ENCODE results near the gene SNX9.

The SNX9 gene

GRCh38 chr6:157825243-157825904 is 2.3 kb downstream of the SNX9 start:
- H2AFZ ChIP-seq (ENCODE audit: low read depth, low read length) = no peak overlapping the region
- no peaks in the 10 kb centered on the region for H3K27me3 ChIP-seq (ENCODE audit: insufficient read depth, low read length)
- H3K36me3 ChIP-seq (ENCODE audit: insufficient read depth, low read length) = no peaks in the 10 kb centered on the region
- no peak overlapping the region for H3K4me3 ChIP-seq (ENCODE audit: low read length)
- no peaks in the 10 kb centered on the region for H3K9me3 ChIP-seq (ENCODE audit: low read length)
- H3K4me1 ChIP-seq (ENCODE audit: insufficient read depth, low read length) = peaks cover 11% of the 10 kb centered on the region

- Histone ChIP-seq H3K4me1 (ENCODE audit: insufficient read depth, low read length) (peaks cover 20% of the 10 kb centered on the region), H3K9me3 (ENCODE audit: low read length) (peaks cover 3% of the 10 kb centered on the region)
Measured at GRCh38 chr6:157830354-157831017, 7.4 kb downstream of the SNX9 start.

GRCh38 chr6:157831018-157831369 is 7.9 kb downstream of the SNX9 start:
- H2AFZ ChIP-seq (ENCODE audit: low read depth, low read length) = no peak overlapping the region
- H3K4me1 ChIP-seq (ENCODE audit: insufficient read depth, low read length) = peaks cover 20% of the 10 kb centered on the region
- peaks cover 3% of the 10 kb centered on the region for H3K9me3 ChIP-seq (ENCODE audit: low read length)
- H3K36me3 ChIP-seq (ENCODE audit: insufficient read depth, low read length) = no peaks in the 10 kb centered on the region
- no peak overlapping the region for H3K4me3 ChIP-seq (ENCODE audit: low read length)
- H3K27me3 ChIP-seq (ENCODE audit: insufficient read depth, low read length) = no peaks in the 10 kb centered on the region

More at GRCh38 chr6:157830354-157831017, 7.4 kb downstream of the SNX9 start:
- H3K36me3 ChIP-seq (ENCODE audit: insufficient read depth, low read length) = no peaks in the 10 kb centered on the region
- no peak overlapping the region for H2AFZ ChIP-seq (ENCODE audit: low read depth, low read length)
- H3K27me3 ChIP-seq (ENCODE audit: insufficient read depth, low read length) = no peaks in the 10 kb centered on the region
- no peak overlapping the region for H3K4me3 ChIP-seq (ENCODE audit: low read length)

DNA sequence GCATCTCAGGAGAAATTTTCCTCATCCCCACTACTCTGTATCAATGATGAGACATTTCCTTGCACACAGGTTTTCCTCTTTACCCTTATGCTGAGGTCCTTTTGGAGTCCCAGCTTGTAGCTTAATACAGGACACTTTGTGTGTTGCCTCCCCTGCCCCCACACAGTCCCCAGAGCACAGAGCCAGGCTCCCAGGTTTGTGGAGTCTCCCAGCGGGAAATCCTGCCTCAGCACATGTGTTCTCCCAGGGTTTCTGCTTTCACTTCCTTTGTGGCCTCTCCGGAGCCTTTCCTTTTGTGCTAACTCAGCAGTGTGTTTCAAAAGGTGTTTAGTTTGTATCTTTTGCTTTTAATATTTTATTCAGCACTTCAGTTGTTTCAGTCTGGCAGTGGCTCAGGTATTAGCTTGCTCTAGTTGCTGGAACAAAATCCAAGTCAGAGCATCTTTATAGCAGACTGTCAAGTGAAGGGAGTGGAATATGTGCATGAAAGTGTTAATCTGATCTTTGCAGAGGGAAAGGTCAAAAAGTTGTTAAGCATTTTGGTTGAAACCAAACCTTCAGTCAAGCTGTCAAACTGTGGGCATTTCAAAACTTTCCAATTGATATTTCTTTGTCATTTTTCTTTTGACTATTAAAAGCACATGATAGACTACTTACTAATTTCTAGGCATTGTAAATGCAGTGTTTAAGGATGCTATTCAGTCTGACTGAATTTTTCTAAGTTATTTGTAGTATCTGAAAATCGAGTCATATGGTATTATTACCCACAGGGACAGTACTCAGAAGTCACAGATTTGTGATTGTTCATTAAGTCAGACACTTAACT is 8.6 kb downstream of the SNX9 start:
- H3K4me3 ChIP-seq (ENCODE audit: low read length) = no peak overlapping the region
- H2AFZ ChIP-seq (ENCODE audit: low read depth, low read length) = no peak overlapping the region
- H3K4me1 ChIP-seq (ENCODE audit: insufficient read depth, low read length) = peaks cover 20% of the 10 kb centered on the region
- H3K36me3 ChIP-seq (ENCODE audit: insufficient read depth, low read length) = no peaks in the 10 kb centered on the region
- peaks cover 3% of the 10 kb centered on the region for H3K9me3 ChIP-seq (ENCODE audit: low read length)
- no peaks in the 10 kb centered on the region for H3K27me3 ChIP-seq (ENCODE audit: insufficient read depth, low read length)

GRCh38 chr6:157832250-157832967 is 9.4 kb downstream of the SNX9 start:
- Histone ChIP-seq H3K36me3 (ENCODE audit: insufficient read depth, low read length) (no peaks in the 10 kb centered on the region), H3K4me1 (ENCODE audit: insufficient read depth, low read length) (peaks cover 20% of the 10 kb centered on the region), H3K9me3 (ENCODE audit: low read length) (peaks cover 3% of the 10 kb centered on the region), H3K27me3 (ENCODE audit: insufficient read depth, low read length) (no peaks in the 10 kb centered on the region), H3K4me3 (ENCODE audit: low read length) (no peak overlapping the region), H2AFZ (ENCODE audit: low read depth, low read length) (no peak overlapping the region)

- Histone ChIP-seq H3K27me3 (ENCODE audit: insufficient read depth, low read length) (no peaks in the 10 kb centered on the region), H3K4me3 (ENCODE audit: low read length) (no peak overlapping the region), H3K9me3 (ENCODE audit: low read length) (peaks cover 5% of the 10 kb centered on the region), H3K36me3 (ENCODE audit: insufficient read depth, low read length) (no peaks in the 10 kb centered on the region), H2AFZ (ENCODE audit: low read depth, low read length) (no peak overlapping the region), H3K4me1 (ENCODE audit: insufficient read depth, low read length) (peaks cover 20% of the 10 kb centered on the region)
Measured at GRCh38 chr6:157834549-157834948, 11.5 kb downstream of the SNX9 start.

- Histone ChIP-seq H2AFZ (ENCODE audit: low read depth, low read length) (no peak overlapping the region), H3K4me1 (ENCODE audit: insufficient read depth, low read length) (no peaks in the 10 kb centered on the region), H3K4me3 (ENCODE audit: low read length) (no peak overlapping the region), H3K36me3 (ENCODE audit: insufficient read depth, low read length) (no peaks in the 10 kb centered on the region), H3K27me3 (ENCODE audit: insufficient read depth, low read length) (no peaks in the 10 kb centered on the region), H3K9me3 (ENCODE audit: low read length) (peaks cover 8% of the 10 kb centered on the region)
Measured at GRCh38 chr6:157838718-157839430, 15.8 kb downstream of the SNX9 start.

DNA sequence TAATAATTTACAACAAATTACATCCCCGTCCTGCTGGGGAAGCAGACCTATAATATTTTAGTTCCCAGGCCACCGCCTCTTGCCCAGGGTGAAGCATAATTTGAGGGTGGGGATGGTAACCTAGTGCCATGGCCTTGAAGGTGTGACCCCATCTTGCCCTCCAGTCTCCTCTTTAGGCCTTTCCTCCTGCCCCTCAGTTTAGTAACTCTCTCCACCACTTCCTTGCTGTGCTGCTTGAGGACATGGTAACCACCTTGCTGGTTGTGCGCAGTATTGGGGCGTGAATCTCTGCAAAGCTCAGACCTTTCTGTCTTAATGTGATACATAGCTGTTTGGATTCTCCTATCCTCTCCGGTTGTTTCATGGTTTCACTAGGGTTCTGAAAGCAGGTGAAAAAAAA is 16.6 kb downstream of the SNX9 start:
- no peaks in the 10 kb centered on the region for H3K36me3 ChIP-seq (ENCODE audit: insufficient read depth, low read length)
- H3K4me3 ChIP-seq (ENCODE audit: low read length) = no peak overlapping the region
- H3K27me3 ChIP-seq (ENCODE audit: insufficient read depth, low read length) = no peaks in the 10 kb centered on the region
- no peak overlapping the region for H2AFZ ChIP-seq (ENCODE audit: low read depth, low read length)
- peaks cover 6% of the 10 kb centered on the region for H3K9me3 ChIP-seq (ENCODE audit: low read length)
- no peaks in the 10 kb centered on the region for H3K4me1 ChIP-seq (ENCODE audit: insufficient read depth, low read length)

- Histone ChIP-seq H2AFZ (ENCODE audit: low read depth, low read length) (no peak overlapping the region), H3K36me3 (ENCODE audit: insufficient read depth, low read length) (no peaks in the 10 kb centered on the region), H3K27me3 (ENCODE audit: insufficient read depth, low read length) (no peaks in the 10 kb centered on the region), H3K4me1 (ENCODE audit: insufficient read depth, low read length) (no peaks in the 10 kb centered on the region), H3K4me3 (ENCODE audit: low read length) (no peak overlapping the region), H3K9me3 (ENCODE audit: low read length) (peaks cover 5% of the 10 kb centered on the region)
Measured at GRCh38 chr6:157840261-157840660, 17.2 kb downstream of the SNX9 start.

DNA sequence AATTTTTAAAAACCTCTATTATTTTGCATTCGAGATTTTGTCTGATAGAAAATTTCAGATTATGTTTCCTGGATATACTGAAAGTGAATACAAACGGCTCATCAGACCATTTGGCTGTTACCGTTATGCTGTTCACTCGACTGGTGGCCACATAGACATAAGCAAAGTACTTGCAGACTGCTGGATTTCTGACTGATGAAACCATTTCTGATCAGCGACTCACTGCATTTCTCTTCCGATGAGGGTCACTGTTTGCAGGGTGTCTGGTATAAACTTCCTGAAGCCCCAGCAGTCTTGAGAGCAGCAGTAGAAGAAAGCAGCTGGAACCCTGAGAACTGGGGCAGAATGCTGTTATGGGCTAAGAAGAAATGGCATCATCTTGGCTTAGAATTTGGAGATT is 17.7 kb downstream of the SNX9 start:
- Histone ChIP-seq H3K4me1 (ENCODE audit: insufficient read depth, low read length) (no peaks in the 10 kb centered on the region), H3K9me3 (ENCODE audit: low read length) (peaks cover 5% of the 10 kb centered on the region), H3K27me3 (ENCODE audit: insufficient read depth, low read length) (no peaks in the 10 kb centered on the region), H3K36me3 (ENCODE audit: insufficient read depth, low read length) (no peaks in the 10 kb centered on the region), H2AFZ (ENCODE audit: low read depth, low read length) (no peak overlapping the region), H3K4me3 (ENCODE audit: low read length) (no peak overlapping the region)

- no peaks in the 10 kb centered on the region for H3K4me1 ChIP-seq (ENCODE audit: insufficient read depth, low read length)
- H3K36me3 ChIP-seq (ENCODE audit: insufficient read depth, low read length) = no peaks in the 10 kb centered on the region
- H2AFZ ChIP-seq (ENCODE audit: low read depth, low read length) = no peak overlapping the region
- H3K27me3 ChIP-seq (ENCODE audit: insufficient read depth, low read length) = no peaks in the 10 kb centered on the region
- no peak overlapping the region for H3K4me3 ChIP-seq (ENCODE audit: low read length)
- H3K9me3 ChIP-seq (ENCODE audit: low read length) = peaks cover 5% of the 10 kb centered on the region
Measured at GRCh38 chr6:157841211-157841840, 18.3 kb downstream of the SNX9 start.

DNA sequence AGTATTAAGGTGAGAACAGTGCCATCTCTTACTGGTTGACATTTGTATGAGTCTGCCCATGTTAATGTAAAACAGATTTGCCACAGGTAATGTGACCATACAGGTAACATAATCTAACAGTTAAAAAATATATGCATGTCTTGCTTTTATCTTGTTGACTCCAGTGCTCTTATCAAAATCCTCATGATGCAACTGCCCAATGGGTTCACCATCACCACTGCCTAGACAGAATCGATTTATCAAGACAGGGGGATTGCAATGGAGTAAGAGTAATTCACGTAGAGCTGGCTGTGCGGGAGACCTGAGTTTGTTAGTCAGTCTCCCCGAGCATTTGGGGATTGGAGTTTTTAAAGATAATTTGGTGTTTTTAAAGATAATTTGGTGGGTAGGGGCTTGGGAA is 19.2 kb downstream of the SNX9 start:
- Histone ChIP-seq H3K4me3 (ENCODE audit: low read length) (no peak overlapping the region), H3K9me3 (ENCODE audit: low read length) (peaks cover 5% of the 10 kb centered on the region), H3K4me1 (ENCODE audit: insufficient read depth, low read length) (no peaks in the 10 kb centered on the region), H2AFZ (ENCODE audit: low read depth, low read length) (no peak overlapping the region), H3K27me3 (ENCODE audit: insufficient read depth, low read length) (no peaks in the 10 kb centered on the region), H3K36me3 (ENCODE audit: insufficient read depth, low read length) (no peaks in the 10 kb centered on the region)
